PFSK-1 (cell line): ENCODE measurements around the gene CFAP65.

Source experiments
- FOXP2 ChIP-seq: optimal IDR thresholded peaks from 2 replicates; pipeline ENCODE3; 2011; ENCODE audit warnings: borderline replicate concordance, control low read depth, inconsistent platforms; ENCODE audit not compliant: insufficient read depth; ENCODE audit errors: extremely low read length, extremely low read depth
- POLR2AphosphoS5 ChIP-seq: IDR thresholded peaks from 2 replicates; pipeline ENCODE4 v1.6.1; 2012; ENCODE audit warnings: low read depth, mild to moderate bottlenecking, control low read depth, low read length, moderate library complexity
- REST ChIP-seq, 2 experiments: IDR thresholded peaks; 2 replicates each; pipeline versions ENCODE4 v1.6.1 to v1.8.0; 2011 to 2012; ENCODE audit warnings: low read depth in 2 of 2, low read length in 2 of 2, control low read depth in 1 of 2, inconsistent platforms in 1 of 2, mild to moderate bottlenecking in 1 of 2, moderate library complexity in 1 of 2; ENCODE audit not compliant: insufficient read depth in 1 of 2
- SIN3A ChIP-seq: IDR thresholded peaks from 2 replicates; pipeline ENCODE4 v1.6.1; 2012; ENCODE audit warnings: mild to moderate bottlenecking, low read length, moderate library complexity, borderline replicate concordance; ENCODE audit not compliant: insufficient read depth
- TAF1 ChIP-seq: IDR thresholded peaks from 2 replicates; pipeline ENCODE4 v1.6.1; 2012; ENCODE audit warnings: low read length, control low read depth, borderline replicate concordance; ENCODE audit not compliant: insufficient read depth

GRCh38 chr2:219031005-219031738, 10.1 kb downstream of the CFAP65 start:
- TF ChIP-seq POLR2AphosphoS5 (no peak), SIN3A (no peak), TAF1 (no peak), REST (IDR thresholded peaks at IDR 0.05; ENCODE audit: insufficient read depth in 1 of 2, low read depth in 2 of 2, low read length in 2 of 2) (no peak), FOXP2 (no peak)
